Activated naive CD8-positive, alpha-beta T cell treated with anti-CD3 and anti-CD28 coated beads, Interleukin-2, amount 50 U/mL, for 24 hours (primary cell): ENCODE measurements around the gene SLC32A1.

Experiments used
- ATAC-seq: fragments of 150-1000 bp; cut with Tn5 transposase; one replicate; pipeline ENCODE4 v1.10.0; 2021
- DNase-seq: peaks from one replicate; pipeline ENCODE4 v3.0.0; 2021
- H3K27ac Mint-ChIP-seq: one replicate; pipeline ENCODE4 v1.8.0; 2021; ENCODE audit warnings: mild to moderate bottlenecking, mixed read lengths
- H3K27me3 Mint-ChIP-seq: one replicate; pipeline ENCODE4 v1.8.0; 2021; ENCODE audit warnings: mixed read lengths
- H3K36me3 Mint-ChIP-seq: one replicate; pipeline ENCODE4 v1.8.0; 2021; ENCODE audit warnings: low read depth, mixed read lengths
- H3K4me1 Mint-ChIP-seq: one replicate; pipeline ENCODE4 v1.8.0; 2021; ENCODE audit warnings: mixed read lengths
- H3K4me3 Mint-ChIP-seq: one replicate; pipeline ENCODE4 v1.8.0; 2021; ENCODE audit warnings: mild to moderate bottlenecking, moderate library complexity, mixed read lengths
- H3K9me3 Mint-ChIP-seq: one replicate; pipeline ENCODE4 v1.8.0; 2021; ENCODE audit warnings: mixed read lengths

The SLC32A1 gene

GRCh38 chr20:38714308-38714707, 10.0 kb upstream of the SLC32A1 start:
- no peaks in the 10 kb centered on the region for H3K36me3 Mint-ChIP-seq
- H3K27me3 Mint-ChIP-seq: peaks cover 42% of the 10 kb centered on the region
- H3K4me3 Mint-ChIP-seq: no peak overlapping the region
- DNase-seq (no peak), ATAC-seq (no peak)
- no peaks in the 10 kb centered on the region for H3K9me3 Mint-ChIP-seq
- H3K4me1 Mint-ChIP-seq: no peaks in the 10 kb centered on the region
- H3K27ac Mint-ChIP-seq: no peak overlapping the region

- Mint-ChIP-seq H3K9me3 (no peaks in the 10 kb centered on the region), H3K36me3 (no peaks in the 10 kb centered on the region), H3K27me3 (peaks cover 51% of the 10 kb centered on the region), H3K27ac (no peak overlapping the region), H3K4me1 (no peaks in the 10 kb centered on the region), H3K4me3 (no peak overlapping the region)
- DNase-seq (no peak), ATAC-seq (no peak)
Observed at GRCh38 chr20:38715646-38716045, 8.6 kb upstream of the SLC32A1 start.

GRCh38 chr20:38722683-38723016, 1.6 kb upstream of the SLC32A1 start:
- no peaks in the 10 kb centered on the region for H3K9me3 Mint-ChIP-seq
- H3K4me1 Mint-ChIP-seq: peaks cover 33% of the 10 kb centered on the region
- no peak for ATAC-seq
- no peaks in the 10 kb centered on the region for H3K36me3 Mint-ChIP-seq
- no peak for DNase-seq
- H3K4me3 Mint-ChIP-seq: no peak overlapping the region
- H3K27me3 Mint-ChIP-seq: peaks cover 86% of the 10 kb centered on the region
- H3K27ac Mint-ChIP-seq: no peak overlapping the region

- ATAC-seq (peak; percentile 5), DNase-seq (peak; percentile 11)
- peaks cover 39% of the 10 kb centered on the region for H3K4me1 Mint-ChIP-seq
- no peaks in the 10 kb centered on the region for H3K9me3 Mint-ChIP-seq
- H3K4me3 Mint-ChIP-seq: peak overlapping the region; percentile 16
- no peak overlapping the region for H3K27ac Mint-ChIP-seq
- no peaks in the 10 kb centered on the region for H3K36me3 Mint-ChIP-seq
- H3K27me3 Mint-ChIP-seq: peaks cover 88% of the 10 kb centered on the region
Observed at GRCh38 chr20:38723017-38723847, 1.1 kb upstream of the SLC32A1 start.

GRCh38 chr20:38724626-38725147, 401 bp downstream of the SLC32A1 start:
- DNase-seq: no peak
- Mint-ChIP-seq H3K27me3 (peaks cover 92% of the 10 kb centered on the region), H3K4me1 (peaks cover 52% of the 10 kb centered on the region), H3K27ac (no peak overlapping the region), H3K4me3 (no peak overlapping the region), H3K36me3 (peaks cover 3% of the 10 kb centered on the region), H3K9me3 (no peaks in the 10 kb centered on the region)
- ATAC-seq: no peak

GRCh38 chr20:38725148-38725901, 1.0 kb downstream of the SLC32A1 start:
- no peak for ATAC-seq
- peaks cover 58% of the 10 kb centered on the region for H3K4me1 Mint-ChIP-seq

GRCh38 chr20:38725931-38726803, 1.9 kb downstream of the SLC32A1 start:
- H3K36me3 Mint-ChIP-seq: peaks cover 3% of the 10 kb centered on the region
- H3K4me1 Mint-ChIP-seq: peaks cover 66% of the 10 kb centered on the region
- ATAC-seq: peak; percentile 50

More at GRCh38 chr20:38725148-38725901, 1.0 kb downstream of the SLC32A1 start:
- Mint-ChIP-seq H3K27me3 (peaks cover 92% of the 10 kb centered on the region), H3K9me3 (no peaks in the 10 kb centered on the region), H3K4me3 (peak overlapping the region; percentile 21), H3K36me3 (peaks cover 3% of the 10 kb centered on the region), H3K27ac (peak overlapping the region; percentile 43)
- DNase-seq: no peak

GRCh38 chr20:38726804-38727606, 2.7 kb downstream of the SLC32A1 start:
- peak overlapping the region; percentile 35 for H3K27ac Mint-ChIP-seq
- peaks cover 3% of the 10 kb centered on the region for H3K36me3 Mint-ChIP-seq
- H3K4me1 Mint-ChIP-seq: peaks cover 70% of the 10 kb centered on the region
- no peaks in the 10 kb centered on the region for H3K9me3 Mint-ChIP-seq
- DNase-seq: peak; percentile 83
- ATAC-seq: peak; percentile 18
- H3K27me3 Mint-ChIP-seq: peaks cover 86% of the 10 kb centered on the region
- H3K4me3 Mint-ChIP-seq: peak overlapping the region; percentile 36

More at GRCh38 chr20:38725931-38726803, 1.9 kb downstream of the SLC32A1 start:
- peak overlapping the region; percentile 43 for H3K27ac Mint-ChIP-seq
- peaks cover 90% of the 10 kb centered on the region for H3K27me3 Mint-ChIP-seq
- no peaks in the 10 kb centered on the region for H3K9me3 Mint-ChIP-seq
- no peak overlapping the region for H3K4me3 Mint-ChIP-seq
- DNase-seq: peak; percentile 69

GRCh38 chr20:38727607-38728190, 3.4 kb downstream of the SLC32A1 start:
- H3K36me3 Mint-ChIP-seq: peaks cover 3% of the 10 kb centered on the region
- peaks cover 85% of the 10 kb centered on the region for H3K27me3 Mint-ChIP-seq
- peaks cover 70% of the 10 kb centered on the region for H3K4me1 Mint-ChIP-seq
- peak overlapping the region; percentile 55 for H3K4me3 Mint-ChIP-seq
- DNase-seq (peak; percentile 16), ATAC-seq (peak; percentile 6)
- H3K9me3 Mint-ChIP-seq: no peaks in the 10 kb centered on the region
- peak overlapping the region; percentile 44 for H3K27ac Mint-ChIP-seq

- Mint-ChIP-seq H3K4me1 (peaks cover 66% of the 10 kb centered on the region), H3K9me3 (no peaks in the 10 kb centered on the region), H3K27me3 (peaks cover 85% of the 10 kb centered on the region), H3K27ac (peak overlapping the region; percentile 44), H3K36me3 (peaks cover 3% of the 10 kb centered on the region), H3K4me3 (no peak overlapping the region)
- DNase-seq (no peak), ATAC-seq (no peak)
Observed at GRCh38 chr20:38728191-38728781, 4.0 kb downstream of the SLC32A1 start.

GRCh38 chr20:38728911-38729642, 4.8 kb downstream of the SLC32A1 start:
- peak overlapping the region; percentile 27 for H3K4me3 Mint-ChIP-seq
- peak overlapping the region; percentile 23 for H3K27ac Mint-ChIP-seq
- DNase-seq: peak; percentile 16
- H3K36me3 Mint-ChIP-seq: peaks cover 3% of the 10 kb centered on the region
- ATAC-seq: no peak
- no peaks in the 10 kb centered on the region for H3K9me3 Mint-ChIP-seq
- H3K4me1 Mint-ChIP-seq: peaks cover 63% of the 10 kb centered on the region
- H3K27me3 Mint-ChIP-seq: peaks cover 87% of the 10 kb centered on the region

- DNase-seq: no peak
- peaks cover 3% of the 10 kb centered on the region for H3K36me3 Mint-ChIP-seq
- H3K4me3 Mint-ChIP-seq: no peak overlapping the region
- H3K4me1 Mint-ChIP-seq: peaks cover 60% of the 10 kb centered on the region
- ATAC-seq: no peak
- peak overlapping the region; percentile 65 for H3K27ac Mint-ChIP-seq
- no peaks in the 10 kb centered on the region for H3K9me3 Mint-ChIP-seq
- H3K27me3 Mint-ChIP-seq: peaks cover 89% of the 10 kb centered on the region
Observed at GRCh38 chr20:38729767-38730166, 5.5 kb downstream of the SLC32A1 start.
